Subcutaneous adipose tissue (tissue), 4 donors: ENCODE results near the gene PTPN20. TPM values are rescaled to one million over a fixed set of nuclear protein-coding genes. Genes with fewer than 3 reads are reported as not detected.

Experiments
- CTCF ChIP-seq: fragments of 450-650 bp; IDR thresholded peaks from one replicate; pipeline ENCODE4 v1.5.1; 2016; ENCODE audit warnings: low read depth, mild to moderate bottlenecking, control low read depth, antibody characterized with exemption, moderate library complexity
- total RNA-seq, 4 donors: library from RNA; depleted of rRNA; stranded (reverse); fragments of >200 nt; gene quantifications; one replicate each; pipeline ENCODE4 v1.1.0, GENCODE V29; 2016

The PTPN20 gene
- total RNA-seq, 4 donors from 2014 or later = 1.1 to 4.2 (median 1.2) TPM; not detected in 1

GRCh38 chr10:47048526-47048905, 137.3 kb downstream of the PTPN20 start:
- no peak for TF ChIP-seq CTCF

DNA sequence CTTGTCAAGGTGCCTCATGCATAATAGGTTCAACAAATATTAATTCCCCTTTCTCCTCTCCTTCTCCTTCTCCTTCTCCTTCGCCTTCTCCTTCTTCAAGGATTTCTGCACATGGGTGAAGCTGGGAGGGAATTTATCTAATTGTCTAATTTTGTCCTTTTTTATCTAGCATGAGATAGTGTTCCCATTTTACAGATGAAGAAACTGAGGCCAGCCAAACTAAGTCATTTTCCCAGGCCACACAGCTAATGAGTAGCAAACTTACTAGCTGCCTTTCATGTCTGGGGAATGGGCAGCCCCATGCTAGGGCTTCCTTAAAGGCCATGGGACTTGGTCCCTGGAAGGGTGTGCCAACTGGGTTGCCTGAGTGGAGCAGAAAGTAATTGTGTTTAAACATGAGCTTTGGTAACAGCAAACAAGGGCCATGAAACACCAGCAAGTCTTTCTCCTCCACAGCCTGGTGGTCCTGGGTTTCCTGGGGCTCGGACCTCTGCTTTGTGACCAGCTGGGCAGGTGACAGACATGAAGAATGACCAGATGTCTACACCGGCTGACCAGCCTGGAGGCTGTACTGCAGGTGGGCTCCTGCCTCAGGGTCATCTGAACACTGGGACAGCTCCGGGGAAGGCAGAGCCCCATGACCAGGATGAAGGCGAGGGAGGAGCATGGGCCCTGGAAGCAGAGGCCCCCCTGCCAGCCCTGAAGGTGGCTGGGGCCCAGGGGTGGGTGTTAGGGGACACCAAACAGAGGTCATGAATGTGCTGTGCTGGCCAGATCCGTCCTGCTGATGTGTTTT, 138.0 kb downstream of the PTPN20 start:
- TF ChIP-seq CTCF = no peak

- TF ChIP-seq CTCF = no peak
Observed at GRCh38 chr10:47049906-47050305, 138.7 kb downstream of the PTPN20 start.

DNA sequence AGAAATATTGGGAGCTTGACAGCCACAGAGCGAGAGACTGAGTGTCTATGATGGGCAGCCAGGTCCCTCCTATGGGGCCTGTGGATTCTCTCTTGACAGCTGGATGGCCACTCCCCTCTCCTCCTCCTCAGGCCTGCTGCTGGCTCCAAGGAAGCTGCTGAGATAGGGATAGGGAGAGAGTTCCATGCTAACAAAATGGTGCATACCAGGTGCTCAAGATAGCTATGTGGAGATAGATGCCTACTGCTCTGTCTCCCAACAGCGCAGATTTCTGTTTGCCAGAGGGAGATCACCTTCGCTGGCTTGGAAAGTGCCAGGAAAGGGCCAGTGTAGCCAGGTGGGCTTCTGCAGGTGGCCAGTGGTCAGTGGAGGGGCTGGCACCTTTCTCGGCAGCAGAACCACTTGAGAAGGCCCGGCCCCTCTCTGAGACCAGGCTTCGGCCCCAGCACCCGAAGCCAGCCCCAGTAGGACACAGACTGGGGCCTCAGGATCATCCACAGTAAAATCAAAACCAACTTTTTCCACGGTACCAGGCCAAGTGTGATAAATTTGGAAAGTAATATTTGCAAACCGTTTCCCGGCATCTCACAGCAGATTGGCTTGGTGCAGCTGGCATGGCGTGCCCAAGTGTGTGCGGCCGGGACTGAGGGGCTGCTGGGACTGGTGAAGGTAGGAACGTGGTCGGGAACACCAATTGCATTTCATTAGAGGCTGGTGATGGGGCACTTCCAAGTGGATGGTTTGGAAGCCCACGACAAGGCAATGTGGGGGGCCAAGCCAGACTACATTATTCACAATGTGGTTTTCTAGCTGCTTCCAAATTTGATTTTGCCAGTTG, 139.6 kb downstream of the PTPN20 start:
- TF ChIP-seq CTCF = no peak

DNA sequence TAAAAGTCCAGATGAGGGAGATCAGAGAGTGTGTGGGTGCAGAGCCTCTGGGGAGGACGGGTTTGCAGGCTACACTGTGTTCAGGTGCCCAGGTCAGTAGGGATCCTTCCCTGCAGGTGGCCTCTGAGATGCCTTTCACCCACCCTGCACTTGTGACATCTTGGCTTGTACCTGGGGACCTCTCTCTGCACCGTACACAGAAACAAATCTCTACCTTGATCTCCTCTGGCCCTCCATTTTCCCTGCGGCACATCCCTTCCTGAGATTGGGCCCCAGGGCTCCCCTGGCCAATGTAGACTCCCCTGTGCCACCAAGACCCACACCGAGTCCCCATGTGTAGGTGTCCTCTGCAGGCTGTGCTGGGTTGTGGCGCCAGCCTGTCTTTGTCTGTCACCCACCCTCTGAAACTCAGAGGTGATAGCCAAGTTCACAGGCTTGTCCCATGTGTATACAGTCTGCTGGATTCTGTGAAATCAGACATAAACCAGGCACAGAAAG, 140.6 kb downstream of the PTPN20 start:
- no peak for TF ChIP-seq CTCF
